H1 (cell line): Measurements from ENCODE around the gene SLC22A23. TPM values are rescaled to one million over a fixed set of nuclear protein-coding genes. Genes with fewer than 3 reads are reported as not detected.

Source experiments
- CTCF ChIA-PET: fragments of 300-600 bp; sonication (Branson Sonifier 250); formaldehyde crosslinking; loops from one replicate; lab custom pipeline; 2021; ENCODE audit not compliant: partially characterized antibody; lab: Charles Lee
- POLR2A ChIA-PET: fragments of 300-600 bp; sonication (Branson Sonifier 250); formaldehyde crosslinking; loops from one replicate; lab custom pipeline; 2021; ENCODE audit warnings: inconsistent platforms; ENCODE audit not compliant: partially characterized antibody; lab: Charles Lee
- DNase-seq, 2 experiments: peaks; one replicate each; pipeline versions ENCODE4 v3.0.0 to v3.0.0-alpha.2; 2010 to 2022; ENCODE audit warnings: low spot score in 2 of 2, low read depth in 1 of 2, mixed read lengths in 1 of 2
- FAIRE-seq: peaks from 2 replicates; lab custom pipeline; 2011; peaks lifted over from hg19 to GRCh38; lab: Jason Lieb, UNC
- H2AFZ ChIP-seq: 2 replicates; pipeline ENCODE4 v1.8.1; 2012; ENCODE audit warnings: low read length, inconsistent platforms
- H2AK5ac ChIP-seq: 2 replicates; pipeline ENCODE4 v1.6.1; 2013; ENCODE audit warnings: low read depth, low read length
- H2BK120ac ChIP-seq: replicated peaks from 2 replicates; pipeline ENCODE3; 2013; ENCODE audit warnings: low read depth, low read length, inconsistent platforms
- H2BK12ac ChIP-seq: 2 replicates; pipeline ENCODE4 v1.6.1; 2013; ENCODE audit warnings: low read depth, low read length
- H2BK15ac ChIP-seq: 2 replicates; pipeline ENCODE4 v1.6.1; 2013; ENCODE audit warnings: low read length
- H2BK20ac ChIP-seq: 2 replicates; pipeline ENCODE4 v1.6.1; 2013; ENCODE audit warnings: low read length
- H2BK5ac ChIP-seq: 2 replicates; pipeline ENCODE4 v1.6.1; 2013; ENCODE audit warnings: low read depth, low read length
- H3K14ac ChIP-seq: 2 replicates; pipeline ENCODE4 v1.6.1; 2013; ENCODE audit warnings: inconsistent platforms; ENCODE audit not compliant: insufficient read length
- H3K18ac ChIP-seq: 2 replicates; pipeline ENCODE4 v1.6.1; 2013; ENCODE audit warnings: low read length; ENCODE audit errors: extremely low read depth
- H3K23ac ChIP-seq: 2 replicates; pipeline ENCODE4 v1.6.1; 2013; ENCODE audit warnings: inconsistent platforms; ENCODE audit not compliant: insufficient read length
- H3K23me2 ChIP-seq: 2 replicates; pipeline ENCODE4 v1.6.1; 2013; ENCODE audit warnings: low read depth, low read length
- H3K27ac ChIP-seq: 2 replicates; pipeline ENCODE4 v1.6.1; 2011; ENCODE audit warnings: low read depth, low read length, inconsistent platforms
- H3K27me3 ChIP-seq, 4 experiments: replicated peaks in 1 of 4; 1 replicate in 1 of 4; 2 replicates in 3 of 4; pipeline versions ENCODE4 v1.6.1 to v1.8.1; 2011 to 2013; ENCODE audit warnings: low read length in 3 of 4, mild to moderate bottlenecking in 3 of 4, inconsistent platforms in 2 of 4, mixed read lengths in 2 of 4, moderate library complexity in 1 of 4; ENCODE audit not compliant: control insufficient read depth in 3 of 4, insufficient read depth in 3 of 4; ENCODE audit errors: extremely low read depth in 1 of 4
- H3K36me3 ChIP-seq, 4 experiments: 2 replicates each; pipeline versions ENCODE4 v1.6.1 to v1.8.1; 2011 to 2013; ENCODE audit warnings: mild to moderate bottlenecking in 4 of 4, low read length in 3 of 4, moderate library complexity in 2 of 4, control low read depth in 1 of 4, inconsistent platforms in 1 of 4; ENCODE audit not compliant: insufficient read depth in 4 of 4, control insufficient read depth in 2 of 4
- H3K4ac ChIP-seq: replicated peaks from 2 replicates; pipeline ENCODE3; 2013; ENCODE audit warnings: low read length, low read depth, mixed read lengths, inconsistent platforms; ENCODE audit not compliant: insufficient read length
- H3K4me1 ChIP-seq, 4 experiments: replicated peaks in 1 of 4; 1 replicate in 1 of 4; 2 replicates in 3 of 4; pipeline versions ENCODE4 v1.6.1 to v1.8.1; 2011 to 2013; ENCODE audit warnings: low read length in 3 of 4, inconsistent platforms in 2 of 4, mixed read lengths in 1 of 4; ENCODE audit not compliant: insufficient read depth in 4 of 4, control insufficient read depth in 3 of 4
- H3K4me2 ChIP-seq, 2 experiments: 2 replicates each; pipeline versions ENCODE4 v1.6.1 to v1.8.1; 2011 to 2013; ENCODE audit warnings: low read depth in 2 of 2, low read length in 2 of 2, control low read depth in 1 of 2, inconsistent platforms in 1 of 2, mild to moderate bottlenecking in 1 of 2; ENCODE audit not compliant: insufficient read depth in 1 of 2
- H3K4me3 ChIP-seq, 4 experiments: fragments of 200-600, 300-600 bp in 1 of 4; sonication (generic), shearing (Covaris generic), sonication (Bioruptor Twin) in 1 of 4; 2 replicates each; pipeline versions ENCODE4 v1.5.1 to v1.8.1; 2011 to 2016; ENCODE audit warnings: low read length in 4 of 4, low read depth in 3 of 4, control low read depth in 2 of 4, inconsistent platforms in 2 of 4, mild to moderate bottlenecking in 2 of 4, mixed read lengths in 1 of 4, moderate library complexity in 1 of 4; ENCODE audit not compliant: insufficient read depth in 2 of 4; ENCODE audit errors: extremely low read depth in 1 of 4
- H3K56ac ChIP-seq: replicated peaks from 2 replicates; pipeline ENCODE3; 2013; ENCODE audit warnings: low read depth, mild to moderate bottlenecking, mixed read lengths, low read length, inconsistent platforms; ENCODE audit not compliant: insufficient read length
- H3K79me1 ChIP-seq: 2 replicates; pipeline ENCODE4 v1.6.1; 2013; ENCODE audit warnings: low read depth, low read length, control low read depth
- H3K79me2 ChIP-seq, 2 experiments: 2 replicates each; pipeline versions ENCODE4 v1.6.1 to v1.8.1; 2012 to 2013; ENCODE audit warnings: low read length in 2 of 2, mild to moderate bottlenecking in 2 of 2, inconsistent platforms in 1 of 2; ENCODE audit not compliant: insufficient read depth in 2 of 2, control insufficient read depth in 1 of 2
- H3K9ac ChIP-seq, 4 experiments: replicated peaks in 1 of 4; 1 replicate in 1 of 4; 2 replicates in 3 of 4; pipeline versions ENCODE4 v1.6.1 to v1.8.1; 2011 to 2013; ENCODE audit warnings: low read depth in 3 of 4, low read length in 3 of 4, control low read depth in 2 of 4, mild to moderate bottlenecking in 2 of 4, moderate library complexity in 2 of 4, inconsistent platforms in 1 of 4; ENCODE audit errors: extremely low read depth in 1 of 4
- H3K9me3 ChIP-seq, 2 experiments: 2 replicates each; pipeline versions ENCODE4 v1.6.1 to v1.8.1; 2012 to 2013; ENCODE audit warnings: mild to moderate bottlenecking in 2 of 2, moderate library complexity in 2 of 2, control low read depth in 1 of 2, inconsistent platforms in 1 of 2, low read depth in 1 of 2, low read length in 1 of 2, mixed read lengths in 1 of 2; ENCODE audit not compliant: insufficient read depth in 2 of 2
- H4K20me1 ChIP-seq, 2 experiments: replicated peaks in 1 of 2; 2 replicates each; pipeline versions ENCODE3 to v1.8.1; 2011 to 2013; ENCODE audit warnings: inconsistent platforms in 2 of 2, low read length in 2 of 2, mild to moderate bottlenecking in 1 of 2; ENCODE audit not compliant: insufficient read depth in 2 of 2, control insufficient read depth in 1 of 2
- H4K5ac ChIP-seq: 2 replicates; pipeline ENCODE4 v1.6.1; 2013; ENCODE audit warnings: low read length, low read depth, mixed read lengths, inconsistent platforms; ENCODE audit not compliant: insufficient read length
- H4K8ac ChIP-seq: 2 replicates; pipeline ENCODE4 v1.8.0; 2013; ENCODE audit warnings: mild to moderate bottlenecking, moderate library complexity, low read length, inconsistent platforms; ENCODE audit not compliant: insufficient read depth; ENCODE audit errors: extremely low read depth
- H4K91ac ChIP-seq: replicated peaks from 2 replicates; pipeline ENCODE3; 2013; ENCODE audit warnings: low read length, mixed read lengths, inconsistent platforms; ENCODE audit not compliant: insufficient read length
- BCL11A ChIP-seq, 2 experiments: IDR thresholded peaks; one replicate each; pipeline ENCODE4 v1.6.1; 2011; ENCODE audit warnings: low read depth in 2 of 2, low read length in 2 of 2, mild to moderate bottlenecking in 2 of 2
- BRCA1 ChIP-seq: IDR thresholded peaks from 2 replicates; pipeline ENCODE4 v1.6.1; 2012; ENCODE audit warnings: low read depth, low read length, improper control_type of control experiment
- CBX5 ChIP-seq: fragments of 300-800, 300-1000 bp; sonication (generic); IDR thresholded peaks from 2 replicates; pipeline ENCODE4 v1.7.1; 2016; ENCODE audit warnings: antibody characterized with exemption, low read length, low read depth
- CHD2 ChIP-seq: IDR thresholded peaks from 2 replicates; pipeline ENCODE4 v1.6.1; 2012; ENCODE audit warnings: low read length, improper control_type of control experiment
- E2F6 ChIP-seq: IDR thresholded peaks from 2 replicates; pipeline ENCODE4 v1.6.1; 2012; ENCODE audit warnings: inconsistent platforms
- EZH2 ChIP-seq: fragments of 200-600 bp; sonication (generic); IDR thresholded peaks from 2 replicates; pipeline ENCODE4 v1.7.1; 2012; ENCODE audit warnings: low read depth, mild to moderate bottlenecking, moderate library complexity, low read length, inconsistent platforms; ENCODE audit not compliant: severe bottlenecking
- GTF2F1 ChIP-seq: IDR thresholded peaks from 2 replicates; pipeline ENCODE4 v1.6.1; 2012; ENCODE audit warnings: low read depth, low read length, improper control_type of control experiment, borderline replicate concordance
- NANOG ChIP-seq: IDR thresholded peaks from 2 replicates; pipeline ENCODE4 v1.6.1; 2011; ENCODE audit warnings: low read length, low read depth, mild to moderate bottlenecking, inconsistent platforms; ENCODE audit not compliant: insufficient read depth, poor library complexity, severe bottlenecking
- POLR2AphosphoS5 ChIP-seq: IDR thresholded peaks from 2 replicates; pipeline ENCODE4 v1.6.1; 2011; ENCODE audit warnings: low read depth, low read length
- POU5F1 ChIP-seq: IDR thresholded peaks from 2 replicates; pipeline ENCODE4 v1.6.1; 2011; ENCODE audit warnings: low read depth, mild to moderate bottlenecking, low read length, moderate library complexity
- RAD21 ChIP-seq, 2 experiments: IDR thresholded peaks in 1 of 2; conservative IDR thresholded peaks in 1 of 2; 2 replicates each; pipeline ENCODE4 v1.6.1; 2011; ENCODE audit warnings: low read depth in 2 of 2, low read length in 2 of 2, improper control_type of control experiment in 1 of 2, inconsistent platforms in 1 of 2, mild to moderate bottlenecking in 1 of 2, moderate library complexity in 1 of 2
- SRF ChIP-seq: IDR thresholded peaks from 2 replicates; pipeline ENCODE4 v1.6.1; 2011; ENCODE audit warnings: mild to moderate bottlenecking, low read depth, low read length, moderate library complexity
- TAF7 ChIP-seq: optimal IDR thresholded peaks from 2 replicates; pipeline ENCODE3; 2011; ENCODE audit warnings: low read depth, mild to moderate bottlenecking, inconsistent platforms, low read length, moderate library complexity, borderline replicate concordance
- WGBS, 2 experiments: shearing (Covaris generic) in 1 of 2; methylation state at CpG; one replicate each; pipeline versions ENCODE4 v1.1.6 to v1.1.7; 2013 to 2015; ENCODE audit warnings: low lambda C conversion rate in 2 of 2, mixed read lengths in 2 of 2, inconsistent platforms in 1 of 2, low coverage in 1 of 2, missing lambda C conversion rate in 1 of 2; ENCODE audit not compliant: insufficient replicate concordance in 2 of 2, insufficient coverage in 1 of 2, insufficient read length in 1 of 2; ENCODE audit errors: extremely low coverage in 1 of 2, missing lambda C conversion rate in 1 of 2; 5-methylcytosine and 5-hydroxymethylcytosine counted together
- polyA plus RNA-seq, 7 experiments: library from polyadenylated mRNA; depleted of rRNA in 3 of 7; stranded (reverse) in 5 of 7; unstranded in 2 of 7; fragments of >200 nt in 5 of 7; fragments of 200-250 nt in 2 of 7; gene quantifications; 1 replicate in 5 of 7; 2 replicates in 1 of 7; 4 replicates in 1 of 7; pipeline versions ENCODE4 v1.2.1 to v1.2.3, GENCODE V29; 2011 to 2013; ENCODE audit warnings: missing spikeins in 2 of 7, mixed read lengths in 2 of 7
- total RNA-seq: library from RNA; stranded (reverse); fragmentation: NEBNext Ultra II Directional; extraction: Animal tissue kit (Norgen Biotek cat#: 25700); gene quantifications from 2 replicates; pipeline ENCODE4 v1.2.1, GENCODE V29; 2021

Gene SLC22A23
- total and polyA plus RNA-seq, 2 of the 8 experiments (the other 6 are each of a cell fraction or from before 2014, with no cell fraction given): 9.9 to 38.4 TPM

- no peak overlapping the region for H4K8ac ChIP-seq
- H3K4me1 ChIP-seq: peaks cover 0 to 5% (median 3%) of the 10 kb centered on the region in 4 experiments; a peak in 4 of 7 replicates
- H2BK20ac ChIP-seq: no peak overlapping the region
- H3K27me3 ChIP-seq: peaks cover 0 to 2% (median 0%) of the 10 kb centered on the region in 4 experiments; a peak in 1 of 7 replicates
- H3K9ac ChIP-seq: no peak overlapping the region
- POLR2A ChIA-PET: no interaction called here
- H2AFZ ChIP-seq: no peak overlapping the region
- H4K5ac ChIP-seq: no peak overlapping the region
- H2BK15ac ChIP-seq: no peak overlapping the region
- no peak overlapping the region for H2AK5ac ChIP-seq
- no peak overlapping the region for H3K23ac ChIP-seq
- H3K36me3 ChIP-seq: no peaks in the 10 kb centered on the region
- no peak overlapping the region for H2BK120ac ChIP-seq
- H2BK5ac ChIP-seq: no peak overlapping the region
- no peak overlapping the region for H2BK12ac ChIP-seq
- peaks cover 0 to 4% of the 10 kb centered on the region in 2 experiments for H4K20me1 ChIP-seq
- H3K79me2 ChIP-seq: no peaks in the 10 kb centered on the region; a peak in 1 of 4 replicates
- H3K18ac ChIP-seq: no peak overlapping the region
- no peak overlapping the region for H3K4me2 ChIP-seq
- CTCF ChIA-PET: interaction anchor here (0.7 to 1.2 kb wide), 2 partner anchors 73 to 682 kb away, joined by 3 read pairs; no protein-coding TSS in a partner anchor
- no peak for FAIRE-seq
- no peaks in the 10 kb centered on the region for H3K23me2 ChIP-seq
- no peak overlapping the region for H3K14ac ChIP-seq
- no peaks in the 10 kb centered on the region for H3K9me3 ChIP-seq
- H3K4ac ChIP-seq: no peak overlapping the region
- 91% methylated on average over 4 of the region's 4 CpGs; no CpG with 5 or more reads in 1 of the 2 experiments for WGBS, 2 experiments
- no peak for DNase-seq
- no peak overlapping the region for H3K56ac ChIP-seq
- H3K79me1 ChIP-seq: no peaks in the 10 kb centered on the region; the same call in 1 of the 2 replicates
- H4K91ac ChIP-seq: no peak overlapping the region
- no peak overlapping the region for H3K4me3 ChIP-seq
- no peak overlapping the region for H3K27ac ChIP-seq
- TF ChIP-seq GTF2F1: no peak
- TF ChIP-seq EZH2: no peak
- no peak for TF ChIP-seq CHD2
- TF ChIP-seq SRF: no peak
- TF ChIP-seq RAD21 (IDR thresholded peaks at IDR 0.05 in 1 of 2, conservative IDR thresholded peaks at IDR 0.05 in 1 of 2; ENCODE audit: low read depth in 2 of 2, low read length in 2 of 2): no peak
- TF ChIP-seq NANOG: no peak
- TF ChIP-seq TAF7: no peak
- no peak for TF ChIP-seq E2F6
- TF ChIP-seq CBX5: no peak
- no peak for TF ChIP-seq POLR2AphosphoS5
- no peak for TF ChIP-seq BRCA1
- no peak for TF ChIP-seq POU5F1
- no peak for TF ChIP-seq BCL11A (IDR thresholded peaks at IDR 0.05; ENCODE audit: low read depth in 2 of 2, low read length in 2 of 2)
Measured at GRCh38 chr6:3368685-3369084, 88.2 kb downstream of the SLC22A23 start.
